ENCODE results near the gene UMODL1. TPM values are rescaled to one million over a fixed set of nuclear protein-coding genes. Genes with fewer than 3 reads are reported as not detected.

Gene UMODL1
- total and polyA plus RNA-seq, 3 donors from 2014 or later = 1.7 to 7.8 (median 6.8) TPM

DNA sequence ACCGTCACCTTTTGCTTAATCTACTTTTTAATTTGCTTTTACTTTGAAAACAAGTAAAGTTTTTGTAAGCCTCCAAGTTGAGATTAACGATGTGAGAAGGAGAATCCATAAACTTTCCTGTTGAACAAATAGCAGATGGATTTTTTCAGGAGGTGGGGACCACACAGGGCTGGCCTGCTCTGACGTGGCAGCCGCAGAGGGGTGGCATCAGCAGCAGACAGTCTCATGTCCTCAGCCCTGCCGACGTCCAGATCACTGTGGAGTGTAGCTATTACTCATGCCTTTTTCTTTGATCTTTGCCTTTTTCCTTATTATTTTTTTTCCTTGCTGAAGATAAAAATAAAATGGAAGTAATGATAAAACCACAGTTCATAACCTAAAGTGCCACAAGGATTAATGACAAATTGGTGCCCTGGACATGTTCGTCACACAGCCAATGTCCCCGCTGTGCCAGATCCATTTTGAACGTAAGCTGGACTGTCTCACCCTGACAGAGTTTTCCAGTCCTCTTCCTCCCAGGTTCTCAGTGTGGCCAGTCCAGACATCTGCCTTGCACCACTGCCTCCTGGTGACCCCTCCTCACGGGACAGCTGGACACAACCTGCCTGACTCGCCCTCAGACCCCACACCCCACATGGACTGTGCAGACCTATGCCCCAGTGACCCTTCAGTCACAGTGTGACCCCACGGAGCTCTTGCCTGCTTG is 45.6 kb upstream of the UMODL1 start:
- DNase-seq = no peak
- no peak overlapping the region for H3K4me3 ChIP-seq
- H3K4me1 ChIP-seq = no peaks in the 10 kb centered on the region
- no peaks in the 10 kb centered on the region for H3K36me3 ChIP-seq (ENCODE audit: low read depth, missing control alignments)
- no peaks in the 10 kb centered on the region for H3K9me3 ChIP-seq
- 79 to 85% methylated on average over 12 of the region's 12 CpGs for WGBS, 2 donors
- no peaks in the 10 kb centered on the region for H3K27me3 ChIP-seq
- intact Hi-C loops (cut with DNase I; ENCODE audit: low total_unique reads) = no loop called here
- TF ChIP-seq, protein P1, sequence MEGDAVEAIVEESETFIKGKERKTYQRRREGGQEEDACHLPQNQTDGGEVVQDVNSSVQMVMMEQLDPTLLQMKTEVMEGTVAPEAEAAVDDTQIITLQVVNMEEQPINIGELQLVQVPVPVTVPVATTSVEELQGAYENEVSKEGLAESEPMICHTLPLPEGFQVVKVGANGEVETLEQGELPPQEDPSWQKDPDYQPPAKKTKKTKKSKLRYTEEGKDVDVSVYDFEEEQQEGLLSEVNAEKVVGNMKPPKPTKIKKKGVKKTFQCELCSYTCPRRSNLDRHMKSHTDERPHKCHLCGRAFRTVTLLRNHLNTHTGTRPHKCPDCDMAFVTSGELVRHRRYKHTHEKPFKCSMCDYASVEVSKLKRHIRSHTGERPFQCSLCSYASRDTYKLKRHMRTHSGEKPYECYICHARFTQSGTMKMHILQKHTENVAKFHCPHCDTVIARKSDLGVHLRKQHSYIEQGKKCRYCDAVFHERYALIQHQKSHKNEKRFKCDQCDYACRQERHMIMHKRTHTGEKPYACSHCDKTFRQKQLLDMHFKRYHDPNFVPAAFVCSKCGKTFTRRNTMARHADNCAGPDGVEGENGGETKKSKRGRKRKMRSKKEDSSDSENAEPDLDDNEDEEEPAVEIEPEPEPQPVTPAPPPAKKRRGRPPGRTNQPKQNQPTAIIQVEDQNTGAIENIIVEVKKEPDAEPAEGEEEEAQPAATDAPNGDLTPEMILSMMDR (IDR thresholded peaks at IDR 0.05) = no peak
- no peak for TF ChIP-seq POLR2A (IDR thresholded peaks at IDR 0.05)
- no peak overlapping the region for H3K27ac ChIP-seq

DNA sequence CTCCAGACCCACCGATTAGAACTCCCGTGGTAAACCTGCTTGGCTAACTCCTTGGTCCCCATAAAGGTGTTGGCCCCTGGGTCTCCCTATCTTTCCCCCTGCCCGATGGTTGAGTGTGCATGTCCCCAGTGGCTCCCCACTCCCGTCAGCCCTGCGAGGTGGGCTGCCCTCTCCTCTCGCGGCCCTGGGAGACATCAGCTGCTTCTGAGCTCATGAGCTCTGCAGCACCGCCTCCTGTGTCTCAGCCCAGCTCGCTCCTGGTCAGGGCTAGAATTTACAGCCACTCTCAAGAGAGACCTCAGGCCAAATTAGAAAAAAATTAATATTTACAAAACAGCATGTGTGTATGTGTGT is 45.1 kb upstream of the UMODL1 start:
- WGBS, 2 donors = 71 to 78% methylated on average over 9 of the region's 9 CpGs
- Histone ChIP-seq H3K27ac (no peak overlapping the region), H3K4me1 (no peaks in the 10 kb centered on the region), H3K27me3 (no peaks in the 10 kb centered on the region), H3K36me3 (ENCODE audit: low read depth, missing control alignments) (no peaks in the 10 kb centered on the region), H3K4me3 (no peak overlapping the region), H3K9me3 (no peaks in the 10 kb centered on the region)
- DNase-seq = no peak
- intact Hi-C loops (cut with DNase I; ENCODE audit: low total_unique reads) = no loop called here
- no peak for TF ChIP-seq POLR2A (IDR thresholded peaks at IDR 0.05)
- TF ChIP-seq, protein P1 (IDR thresholded peaks at IDR 0.05) = no peak

DNA sequence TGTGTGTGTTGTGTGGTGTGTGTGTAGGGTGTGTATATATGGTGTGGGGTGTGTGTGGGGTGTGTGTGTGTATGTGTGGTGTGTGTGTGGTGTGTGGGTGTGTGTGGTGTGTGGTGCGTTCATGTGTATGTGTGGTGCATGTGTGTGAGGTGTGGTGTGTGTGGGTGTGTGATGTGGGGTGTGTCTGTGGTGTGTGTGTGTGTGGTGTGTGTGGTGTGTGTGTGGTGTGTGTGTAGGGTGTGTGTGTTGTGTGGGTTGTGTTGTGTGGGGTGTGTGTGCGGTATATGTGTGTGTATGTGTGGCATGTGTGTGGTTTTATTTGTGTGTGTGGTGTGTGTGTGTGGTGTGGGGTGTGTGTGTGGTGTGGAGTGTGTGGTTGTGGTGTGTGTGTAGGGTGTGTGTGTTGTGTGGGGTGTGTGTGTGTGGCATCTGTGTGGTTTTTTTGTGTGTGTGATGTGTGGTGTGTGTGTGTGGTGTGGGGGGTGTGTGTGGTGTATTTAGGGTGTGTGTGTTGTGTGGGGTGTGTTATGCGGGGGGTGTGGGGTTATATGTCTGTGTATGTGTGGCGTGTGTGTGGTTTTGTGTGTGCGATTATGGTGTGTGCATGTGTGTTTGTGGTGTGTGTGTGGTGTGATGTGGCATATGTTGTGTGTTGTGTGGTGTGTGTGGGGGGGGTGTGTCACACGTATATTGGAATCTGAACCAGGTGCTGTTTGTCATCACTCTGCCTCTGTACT is 43.9 kb upstream of the UMODL1 start:
- Histone ChIP-seq H3K9me3 (no peaks in the 10 kb centered on the region), H3K27me3 (no peaks in the 10 kb centered on the region), H3K4me3 (no peak overlapping the region), H3K36me3 (ENCODE audit: low read depth, missing control alignments) (no peaks in the 10 kb centered on the region), H3K4me1 (no peaks in the 10 kb centered on the region), H3K27ac (no peak overlapping the region)
- no peak for DNase-seq
- intact Hi-C loops (cut with DNase I; ENCODE audit: low total_unique reads) = no loop called here
- no peak for TF ChIP-seq POLR2A (IDR thresholded peaks at IDR 0.05)
- TF ChIP-seq, protein P1 (IDR thresholded peaks at IDR 0.05) = no peak
- WGBS, 2 donors = 81 to 84% methylated on average over 6 of the region's 6 CpGs

DNA sequence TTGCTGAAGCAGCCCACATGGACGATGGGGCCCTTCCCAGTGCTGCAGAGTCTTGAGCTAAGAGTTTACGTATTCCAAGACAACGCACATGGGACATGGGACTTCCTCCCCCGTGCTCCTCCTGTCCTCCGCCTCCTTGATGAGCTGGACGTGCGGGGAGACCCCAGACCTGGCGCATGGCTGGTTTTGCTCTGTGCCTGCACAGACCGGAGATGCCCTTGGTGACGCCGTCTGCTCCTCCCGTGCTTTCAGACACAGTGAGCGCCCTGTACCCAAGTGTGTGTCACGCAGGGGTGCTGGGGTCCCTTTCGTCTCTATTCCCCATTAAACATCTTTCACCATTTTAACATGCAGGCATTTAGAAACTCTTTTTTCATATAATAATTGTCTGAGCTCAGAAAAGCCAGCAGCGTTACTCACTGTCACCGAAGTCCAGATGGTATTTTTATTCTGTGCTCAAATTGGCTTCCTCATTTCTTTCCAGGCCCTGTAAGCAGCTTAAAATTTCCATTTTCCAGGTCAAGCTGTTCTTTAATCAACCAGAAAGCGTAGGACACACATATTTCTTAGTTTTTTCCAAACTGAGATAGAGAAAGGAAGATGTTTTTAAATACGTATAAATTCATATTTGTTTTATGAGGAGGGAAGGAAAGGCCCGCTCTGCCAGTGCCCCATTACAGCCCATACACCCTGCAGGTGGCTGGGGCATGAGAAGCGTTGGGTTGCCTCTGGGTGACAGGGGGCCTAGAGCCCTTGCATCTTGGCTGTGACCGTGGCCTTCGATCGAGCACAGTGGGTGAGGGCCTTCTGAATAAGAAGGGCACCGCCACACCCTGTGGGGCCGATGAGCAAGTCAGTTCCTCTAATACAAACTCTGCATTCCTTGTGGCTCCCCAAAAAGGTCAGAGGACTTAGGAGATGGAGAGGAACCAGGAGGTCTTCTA is 43.0 kb upstream of the UMODL1 start:
- no peaks in the 10 kb centered on the region for H3K9me3 ChIP-seq
- no peaks in the 10 kb centered on the region for H3K27me3 ChIP-seq
- H3K4me3 ChIP-seq = no peak overlapping the region
- H3K36me3 ChIP-seq (ENCODE audit: low read depth, missing control alignments) = no peaks in the 10 kb centered on the region
- no peak overlapping the region for H3K27ac ChIP-seq
- TF ChIP-seq, protein P1 (IDR thresholded peaks at IDR 0.05) = no peak
- no peak for TF ChIP-seq POLR2A (IDR thresholded peaks at IDR 0.05)
- intact Hi-C loops (cut with DNase I; ENCODE audit: low total_unique reads) = no loop called here
- 64 to 72% methylated on average over 23 to 26 of the region's 26 CpGs for WGBS, 2 donors
- DNase-seq = no peak
- H3K4me1 ChIP-seq = no peaks in the 10 kb centered on the region

All from testis (tissue), 3 donors.